Measurements from ENCODE around the gene PTPRD. TPM values are rescaled to one million over a fixed set of nuclear protein-coding genes. Genes with fewer than 3 reads are reported as not detected.

PTPRD gene
- total RNA-seq, 1 experiment from 2014 or later: not detected

DNA sequence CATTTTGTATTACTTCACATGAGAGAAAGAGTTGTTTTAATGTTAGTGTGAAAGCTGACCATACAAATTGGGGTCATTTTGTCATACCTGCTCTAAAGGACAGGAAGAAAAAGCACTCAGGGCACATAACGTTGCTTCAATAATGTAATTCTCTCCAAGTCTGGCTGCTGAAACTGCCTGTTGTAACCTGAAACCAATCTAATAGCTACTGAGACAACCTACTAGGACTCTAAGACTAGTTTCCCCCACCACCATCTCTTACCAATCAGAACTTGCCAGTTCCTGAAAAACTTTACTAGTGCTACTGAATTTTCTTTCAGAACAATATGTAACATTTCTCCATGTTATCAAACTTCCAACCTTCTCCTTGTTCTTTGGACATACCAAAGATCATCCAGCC is 374.7 kb downstream of the PTPRD start:
- intact Hi-C loops (cut with micrococcal nuclease): no loop called here
- H3K4me3 Mint-ChIP-seq (ENCODE audit: unreplicated experiment): no peak overlapping the region
- no TSS peak for BruUV-seq (replicated peaks)
- no peak overlapping the region for H3K27ac Mint-ChIP-seq (ENCODE audit: low read depth, unreplicated experiment)
- no peak for DNase-seq (ENCODE audit: unreplicated experiment)
- no peaks in the 10 kb centered on the region for H3K4me1 Mint-ChIP-seq (ENCODE audit: insufficient read depth, unreplicated experiment)
- ChIA-PET POLR2A (no interaction called here), CTCF (interaction anchor here (0.7 kb wide), 1 partner anchor 13 kb away, joined by 4 read pairs; no protein-coding TSS in a partner anchor)
- H3K9me3 Mint-ChIP-seq (ENCODE audit: unreplicated experiment): no peaks in the 10 kb centered on the region
- H3K27me3 Mint-ChIP-seq (ENCODE audit: insufficient read depth, unreplicated experiment): peaks cover 95% of the 10 kb centered on the region
- TF ChIP-seq, protein P1, sequence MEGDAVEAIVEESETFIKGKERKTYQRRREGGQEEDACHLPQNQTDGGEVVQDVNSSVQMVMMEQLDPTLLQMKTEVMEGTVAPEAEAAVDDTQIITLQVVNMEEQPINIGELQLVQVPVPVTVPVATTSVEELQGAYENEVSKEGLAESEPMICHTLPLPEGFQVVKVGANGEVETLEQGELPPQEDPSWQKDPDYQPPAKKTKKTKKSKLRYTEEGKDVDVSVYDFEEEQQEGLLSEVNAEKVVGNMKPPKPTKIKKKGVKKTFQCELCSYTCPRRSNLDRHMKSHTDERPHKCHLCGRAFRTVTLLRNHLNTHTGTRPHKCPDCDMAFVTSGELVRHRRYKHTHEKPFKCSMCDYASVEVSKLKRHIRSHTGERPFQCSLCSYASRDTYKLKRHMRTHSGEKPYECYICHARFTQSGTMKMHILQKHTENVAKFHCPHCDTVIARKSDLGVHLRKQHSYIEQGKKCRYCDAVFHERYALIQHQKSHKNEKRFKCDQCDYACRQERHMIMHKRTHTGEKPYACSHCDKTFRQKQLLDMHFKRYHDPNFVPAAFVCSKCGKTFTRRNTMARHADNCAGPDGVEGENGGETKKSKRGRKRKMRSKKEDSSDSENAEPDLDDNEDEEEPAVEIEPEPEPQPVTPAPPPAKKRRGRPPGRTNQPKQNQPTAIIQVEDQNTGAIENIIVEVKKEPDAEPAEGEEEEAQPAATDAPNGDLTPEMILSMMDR (IDR thresholded peaks at IDR 0.05; ENCODE audit: unreplicated experiment): no peak
- H3K36me3 Mint-ChIP-seq (ENCODE audit: insufficient read depth, unreplicated experiment): no peaks in the 10 kb centered on the region

DNA sequence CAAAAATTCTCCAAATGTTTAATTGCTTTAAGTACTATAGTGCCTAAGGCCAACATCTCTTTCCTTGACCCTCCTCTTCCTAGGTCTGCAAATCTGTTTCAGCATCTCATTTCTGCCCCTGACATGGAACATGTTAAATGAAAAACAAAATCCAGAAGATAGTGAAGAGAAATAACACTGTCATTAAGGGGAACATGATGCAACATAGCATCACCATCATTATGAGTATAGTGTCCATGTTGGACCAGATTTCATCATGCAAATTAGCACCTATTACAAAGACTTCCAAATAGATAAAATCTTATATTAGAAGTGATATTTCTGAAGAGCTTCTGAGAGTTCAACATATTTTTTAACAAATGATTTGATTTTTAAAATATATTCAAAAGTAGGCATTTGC is 375.2 kb downstream of the PTPRD start:
- Mint-ChIP-seq H3K27me3 (ENCODE audit: insufficient read depth, unreplicated experiment) (peaks cover 95% of the 10 kb centered on the region), H3K4me1 (ENCODE audit: insufficient read depth, unreplicated experiment) (no peaks in the 10 kb centered on the region), H3K27ac (ENCODE audit: low read depth, unreplicated experiment) (no peak overlapping the region), H3K4me3 (ENCODE audit: unreplicated experiment) (no peak overlapping the region), H3K36me3 (ENCODE audit: insufficient read depth, unreplicated experiment) (no peaks in the 10 kb centered on the region), H3K9me3 (ENCODE audit: unreplicated experiment) (no peaks in the 10 kb centered on the region)
- ChIA-PET POLR2A (no interaction called here), CTCF (interaction anchor here (0.7 kb wide), 1 partner anchor 12 kb away, joined by 4 read pairs; no protein-coding TSS in a partner anchor)
- no peak for DNase-seq (ENCODE audit: unreplicated experiment)
- intact Hi-C loops (cut with micrococcal nuclease): no loop called here
- BruUV-seq (replicated peaks): no TSS peak
- TF ChIP-seq, protein P1 (IDR thresholded peaks at IDR 0.05; ENCODE audit: unreplicated experiment): no peak

DNA sequence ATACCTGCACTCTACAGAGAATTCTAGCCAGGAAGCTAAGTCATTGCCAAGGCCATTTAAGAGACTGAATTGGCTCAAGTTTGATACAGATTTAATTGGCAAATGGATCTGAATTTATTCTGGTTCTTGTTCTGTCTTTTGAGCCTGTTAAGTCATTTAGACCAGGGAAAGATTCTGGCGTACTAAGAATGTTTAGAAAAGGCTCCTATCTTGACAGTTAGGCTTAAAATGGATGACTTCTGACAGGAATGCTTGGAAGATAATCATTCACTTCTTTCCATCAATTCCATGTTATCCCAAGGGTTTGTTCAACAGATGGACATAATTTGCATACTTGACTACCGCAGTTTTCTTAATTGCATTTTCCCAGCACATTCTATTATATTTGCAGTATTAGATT is 376.6 kb downstream of the PTPRD start:
- Mint-ChIP-seq H3K4me1 (ENCODE audit: insufficient read depth, unreplicated experiment) (no peaks in the 10 kb centered on the region), H3K27ac (ENCODE audit: low read depth, unreplicated experiment) (no peak overlapping the region), H3K36me3 (ENCODE audit: insufficient read depth, unreplicated experiment) (no peaks in the 10 kb centered on the region), H3K9me3 (ENCODE audit: unreplicated experiment) (no peaks in the 10 kb centered on the region), H3K27me3 (ENCODE audit: insufficient read depth, unreplicated experiment) (peaks cover 95% of the 10 kb centered on the region), H3K4me3 (ENCODE audit: unreplicated experiment) (no peak overlapping the region)
- intact Hi-C loops (cut with micrococcal nuclease): no loop called here
- CTCF ChIA-PET: no interaction called here
- TF ChIP-seq, protein P1 (IDR thresholded peaks at IDR 0.05; ENCODE audit: unreplicated experiment): no peak
- DNase-seq (ENCODE audit: unreplicated experiment): no peak
- no TSS peak for BruUV-seq (replicated peaks)
- POLR2A ChIA-PET: no interaction called here

DNA sequence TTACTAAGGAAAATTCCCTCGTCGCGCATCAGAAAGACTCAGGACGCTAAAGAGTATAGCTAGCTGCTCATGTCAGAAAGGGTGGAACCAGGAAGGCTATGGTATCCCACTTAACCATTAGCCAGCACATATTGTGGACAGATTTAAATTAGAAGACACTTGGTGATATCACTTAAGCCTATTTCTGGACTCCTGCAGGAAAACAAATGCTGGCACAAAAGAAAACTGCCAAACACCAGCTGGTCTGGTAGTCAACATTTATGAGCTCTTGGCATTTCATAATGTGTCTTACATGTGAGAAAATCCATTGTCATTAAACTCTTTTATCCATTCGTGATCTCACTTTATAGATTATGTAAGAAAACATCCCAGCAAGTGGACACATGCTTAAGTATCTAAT is 377.4 kb downstream of the PTPRD start:
- DNase-seq (ENCODE audit: unreplicated experiment): no peak
- intact Hi-C loops (cut with micrococcal nuclease): no loop called here
- Mint-ChIP-seq H3K4me3 (ENCODE audit: unreplicated experiment) (no peak overlapping the region), H3K36me3 (ENCODE audit: insufficient read depth, unreplicated experiment) (no peaks in the 10 kb centered on the region), H3K4me1 (ENCODE audit: insufficient read depth, unreplicated experiment) (no peaks in the 10 kb centered on the region), H3K27ac (ENCODE audit: low read depth, unreplicated experiment) (no peak overlapping the region), H3K9me3 (ENCODE audit: unreplicated experiment) (no peaks in the 10 kb centered on the region), H3K27me3 (ENCODE audit: insufficient read depth, unreplicated experiment) (peaks cover 95% of the 10 kb centered on the region)
- TF ChIP-seq, protein P1 (IDR thresholded peaks at IDR 0.05; ENCODE audit: unreplicated experiment): no peak
- CTCF ChIA-PET: interaction anchor here (0.9 kb wide), 1 partner anchor 9 kb away, joined by 3 read pairs; no protein-coding TSS in a partner anchor
- no TSS peak for BruUV-seq (replicated peaks)
- POLR2A ChIA-PET: no interaction called here
